Heart left ventricle (tissue), 13 donors: ENCODE data around the gene MAML3.

Experiments
- POLR2A ChIP-seq, 2 donors: fragments of 450-650 bp; IDR thresholded peaks; one replicate each; pipeline ENCODE4 v1.6.1; 2017; ENCODE audit warnings: antibody characterized with exemption in 2 of 2, mild to moderate bottlenecking in 2 of 2, moderate library complexity in 2 of 2
- TF ChIP-seq, protein P1 (sequence below), 12 donors: fragments of 200-600 bp; sonication (generic) in 4 of 12; IDR thresholded peaks; one replicate each; pipeline versions ENCODE4 v1.5.0 to v1.8.0; 2018 to 2022; ENCODE audit warnings: antibody characterized with exemption in 12 of 12, mild to moderate bottlenecking in 5 of 12
- donor health status: ischemic (EF 13 %, LVEDD 7.1; RV severe dilation, severe dysfunction).
- donor health status: DM: no; HTN: yes; CAD: no.
- donor health status: DM: no; HTN: no; CAD: no.
- donor health status: ischemic (EF 25% LVEDD 6.9; RV normal size, moderate dysfunction).
- donor health status: ischemic (EF 25% LVEDD 5.7; RV mildly dilated, moderate dysfunction).
- donor health status: ischemic (EF 35%, LVEDD 5.7; RV mildly dilated, moderate dysfunction).
- donor health status: nonischemic (EF 11% LVEDD 7.7; RV severe dilation, severe dysfunction).
- donor health status: DM: yes; HTN: yes; CAD: no.
- donor health status: PGD.
- donor health status: ischemic (EF 29% LVEDD 5.4; RV normal size, mild dysfunction).
- donor health status: nonischemic (EF 23%, LVEDD 6.1; RV moderate dilation, normal function).

DNA sequence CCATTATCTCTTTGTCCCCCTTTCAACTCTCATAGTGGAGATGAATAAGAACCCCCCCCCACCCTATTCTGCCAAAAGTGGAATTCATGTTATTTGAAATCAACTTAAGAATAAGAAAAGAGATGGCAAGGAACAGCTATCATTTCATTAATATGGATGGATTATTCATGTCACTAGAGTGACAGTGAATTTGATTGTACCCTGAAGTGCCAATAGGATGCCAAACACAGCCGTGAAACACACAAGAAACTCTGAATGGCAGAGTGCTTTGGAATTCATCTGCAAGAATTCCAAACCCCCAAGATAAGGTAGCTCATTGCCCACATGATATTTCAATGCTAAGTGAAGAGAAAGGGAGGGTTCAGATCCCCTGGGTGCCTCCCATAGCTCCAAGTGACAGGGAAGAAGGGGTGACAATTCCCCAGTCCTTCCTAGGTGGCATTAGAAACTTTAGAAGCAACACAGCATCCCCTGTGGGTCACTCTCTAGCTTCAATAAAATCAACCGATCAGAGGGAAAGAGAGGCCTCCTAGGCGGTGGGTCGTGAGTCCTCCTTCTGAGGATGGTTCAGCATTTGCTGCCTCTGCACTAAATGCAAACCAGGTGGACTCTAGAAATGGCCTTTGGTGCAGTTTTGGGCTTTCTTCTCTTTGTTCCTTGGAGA lies 404.0 kb downstream of the MAML3 start:
- TF ChIP-seq, protein P1, sequence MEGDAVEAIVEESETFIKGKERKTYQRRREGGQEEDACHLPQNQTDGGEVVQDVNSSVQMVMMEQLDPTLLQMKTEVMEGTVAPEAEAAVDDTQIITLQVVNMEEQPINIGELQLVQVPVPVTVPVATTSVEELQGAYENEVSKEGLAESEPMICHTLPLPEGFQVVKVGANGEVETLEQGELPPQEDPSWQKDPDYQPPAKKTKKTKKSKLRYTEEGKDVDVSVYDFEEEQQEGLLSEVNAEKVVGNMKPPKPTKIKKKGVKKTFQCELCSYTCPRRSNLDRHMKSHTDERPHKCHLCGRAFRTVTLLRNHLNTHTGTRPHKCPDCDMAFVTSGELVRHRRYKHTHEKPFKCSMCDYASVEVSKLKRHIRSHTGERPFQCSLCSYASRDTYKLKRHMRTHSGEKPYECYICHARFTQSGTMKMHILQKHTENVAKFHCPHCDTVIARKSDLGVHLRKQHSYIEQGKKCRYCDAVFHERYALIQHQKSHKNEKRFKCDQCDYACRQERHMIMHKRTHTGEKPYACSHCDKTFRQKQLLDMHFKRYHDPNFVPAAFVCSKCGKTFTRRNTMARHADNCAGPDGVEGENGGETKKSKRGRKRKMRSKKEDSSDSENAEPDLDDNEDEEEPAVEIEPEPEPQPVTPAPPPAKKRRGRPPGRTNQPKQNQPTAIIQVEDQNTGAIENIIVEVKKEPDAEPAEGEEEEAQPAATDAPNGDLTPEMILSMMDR (IDR thresholded peaks at IDR 0.05), result no peak
- TF ChIP-seq POLR2A (IDR thresholded peaks at IDR 0.05), result no peak
